HUES64 (cell line): Measurements from ENCODE around the gene NDUFA11.
"Not testable (repeated sequence)": the region's sequence is repeated elsewhere in the genome, so short reads cannot be mapped to it uniquely, and the experiment has no call there.

ENCODE experiments used
- H3K27ac ChIP-seq: 2 replicates; pipeline ENCODE4 v1.7.0; 2013; ENCODE audit warnings: low read depth, low read length, inconsistent platforms
- H3K27me3 ChIP-seq: 2 replicates; pipeline ENCODE4 v1.6.1; 2013; ENCODE audit warnings: mild to moderate bottlenecking, low read length; ENCODE audit not compliant: insufficient read depth
- H3K36me3 ChIP-seq: 2 replicates; pipeline ENCODE4 v1.6.1; 2013; ENCODE audit warnings: mild to moderate bottlenecking, low read length; ENCODE audit not compliant: insufficient read depth
- H3K4me1 ChIP-seq: 2 replicates; pipeline ENCODE4 v1.6.1; 2013; ENCODE audit warnings: mild to moderate bottlenecking, low read length, moderate library complexity; ENCODE audit not compliant: insufficient read depth
- H3K4me3 ChIP-seq: 2 replicates; pipeline ENCODE4 v1.5.1; 2013; ENCODE audit warnings: mild to moderate bottlenecking, low read length, moderate library complexity
- H3K9ac ChIP-seq: 2 replicates; pipeline ENCODE4 v1.6.1; 2013; ENCODE audit warnings: mild to moderate bottlenecking, low read depth, low read length
- H3K9me3 ChIP-seq: 2 replicates; pipeline ENCODE4 v1.6.1; 2013; ENCODE audit warnings: low read depth, low read length; ENCODE audit not compliant: insufficient read depth
- WGBS: fragments of 150-250, 120-280 bp; methylation state at CpG from one replicate; pipeline ENCODE4 v1.1.7; 2013; ENCODE audit warnings: missing lambda C conversion rate; 5-methylcytosine and 5-hydroxymethylcytosine counted together

Gene NDUFA11

GRCh38 chr19:5883157-5883873, 20.3 kb downstream of the NDUFA11 start:
- not testable (repeated sequence) for H3K4me1 ChIP-seq, H3K9me3 ChIP-seq, H3K27me3 ChIP-seq, H3K36me3 ChIP-seq, H3K27ac ChIP-seq, H3K4me3 ChIP-seq, H3K9ac ChIP-seq
- WGBS, result 88% methylated on average over 10 of the region's 13 CpGs

DNA sequence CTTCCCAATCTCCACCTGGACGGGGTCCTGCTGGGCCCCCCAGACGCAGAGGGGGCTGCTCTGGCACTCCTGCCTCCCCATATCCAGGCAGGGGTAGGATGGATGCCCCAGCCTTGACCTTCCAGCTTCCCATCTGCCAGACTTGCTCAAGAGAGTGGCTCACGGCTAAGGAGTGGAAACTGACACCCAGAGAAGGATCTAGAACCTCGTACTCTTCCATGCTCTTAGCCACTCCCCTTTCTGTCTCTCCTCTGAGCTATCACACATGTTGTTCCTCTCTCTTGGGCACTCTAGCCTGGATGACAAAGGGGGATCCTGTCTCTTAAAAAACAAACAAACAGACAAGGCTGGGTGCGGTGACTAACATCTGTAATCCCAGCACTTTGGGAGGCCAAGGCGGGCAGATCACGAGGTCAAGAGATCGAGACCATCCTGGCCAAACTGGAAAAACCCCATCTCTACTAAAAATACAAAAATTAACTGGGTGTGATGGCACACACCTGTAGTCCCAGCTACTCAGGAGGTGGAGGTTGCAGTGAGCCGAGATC, 21.1 kb downstream of the NDUFA11 start:
- Histone ChIP-seq H3K4me1 (peaks cover 3% of the 10 kb centered on the region; the same call in 1 of the 2 replicates), H3K4me3 (no peak overlapping the region), H3K27ac (no peak overlapping the region), H3K36me3 (no peaks in the 10 kb centered on the region), H3K9ac (no peak overlapping the region), H3K27me3 (no peaks in the 10 kb centered on the region), H3K9me3 (no peaks in the 10 kb centered on the region)
- 81% methylated on average over 9 of the region's 9 CpGs for WGBS

GRCh38 chr19:5881543-5882299, 21.9 kb downstream of the NDUFA11 start:
- WGBS, result 66% methylated on average over 16 of the region's 19 CpGs
- Histone ChIP-seq H3K9ac (no peak overlapping the region), H3K36me3 (no peaks in the 10 kb centered on the region), H3K9me3 (no peaks in the 10 kb centered on the region), H3K4me3 (no peak overlapping the region), H3K4me1 (peaks cover 3% of the 10 kb centered on the region; the same call in 1 of the 2 replicates), H3K27me3 (no peaks in the 10 kb centered on the region), H3K27ac (no peak overlapping the region)

DNA sequence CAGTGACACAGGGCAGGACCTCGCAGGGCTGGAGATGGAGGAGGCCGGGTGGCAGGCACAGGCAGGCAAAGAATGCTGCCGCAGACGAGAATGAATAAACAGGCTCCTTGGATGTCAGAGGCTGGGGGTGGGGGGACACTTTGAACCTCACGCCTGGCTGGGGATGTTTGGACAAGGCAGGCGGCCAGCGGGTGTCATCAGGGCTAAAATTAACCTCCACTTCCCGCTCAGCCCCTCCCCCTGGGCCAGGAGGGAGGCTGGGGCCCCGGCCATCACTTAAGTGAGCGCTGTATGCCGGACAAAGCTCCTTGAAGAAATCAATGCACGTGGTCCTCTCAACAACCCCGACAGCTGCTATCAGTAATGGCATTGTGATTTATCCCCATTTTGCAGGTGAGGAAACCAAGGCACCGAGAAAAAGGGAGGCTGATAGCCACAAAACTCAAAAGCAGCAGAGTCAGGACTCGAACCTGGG, 22.9 kb downstream of the NDUFA11 start:
- Histone ChIP-seq H3K27ac (no peak overlapping the region), H3K4me1 (peaks cover 3% of the 10 kb centered on the region; the same call in 1 of the 2 replicates), H3K4me3 (no peak overlapping the region), H3K9ac (no peak overlapping the region), H3K9me3 (no peaks in the 10 kb centered on the region), H3K36me3 (no peaks in the 10 kb centered on the region), H3K27me3 (no peaks in the 10 kb centered on the region)
- 37% methylated on average over 15 of the region's 15 CpGs for WGBS

DNA sequence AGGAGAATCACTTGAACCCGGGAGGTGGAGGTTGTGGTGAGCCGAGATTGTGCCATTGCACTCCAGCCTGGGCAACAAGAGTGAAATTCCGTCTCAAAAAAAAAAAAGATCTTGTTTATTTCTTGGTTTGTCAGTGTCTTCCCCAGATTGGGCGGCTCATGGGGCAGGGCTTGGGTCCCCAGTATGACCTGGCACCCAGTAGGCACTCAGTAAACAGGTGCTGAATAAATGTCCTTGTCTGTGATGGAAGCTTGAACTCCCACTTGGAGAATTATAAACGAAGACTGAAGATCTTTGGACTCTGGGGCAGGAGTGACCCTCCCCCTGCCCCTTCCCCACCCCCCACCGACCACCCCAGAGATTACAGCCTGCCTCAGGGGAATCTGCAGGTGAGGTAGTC, 23.4 kb downstream of the NDUFA11 start:
- 57% methylated on average over 5 of the region's 6 CpGs for WGBS
- H3K4me1 ChIP-seq, result peaks cover 3% of the 10 kb centered on the region; the same call in 1 of the 2 replicates
- H3K9me3 ChIP-seq, result no peaks in the 10 kb centered on the region
- no peaks in the 10 kb centered on the region for H3K27me3 ChIP-seq
- H3K9ac ChIP-seq, result no peak overlapping the region
- no peak overlapping the region for H3K27ac ChIP-seq
- H3K4me3 ChIP-seq, result no peak overlapping the region
- no peaks in the 10 kb centered on the region for H3K36me3 ChIP-seq

DNA sequence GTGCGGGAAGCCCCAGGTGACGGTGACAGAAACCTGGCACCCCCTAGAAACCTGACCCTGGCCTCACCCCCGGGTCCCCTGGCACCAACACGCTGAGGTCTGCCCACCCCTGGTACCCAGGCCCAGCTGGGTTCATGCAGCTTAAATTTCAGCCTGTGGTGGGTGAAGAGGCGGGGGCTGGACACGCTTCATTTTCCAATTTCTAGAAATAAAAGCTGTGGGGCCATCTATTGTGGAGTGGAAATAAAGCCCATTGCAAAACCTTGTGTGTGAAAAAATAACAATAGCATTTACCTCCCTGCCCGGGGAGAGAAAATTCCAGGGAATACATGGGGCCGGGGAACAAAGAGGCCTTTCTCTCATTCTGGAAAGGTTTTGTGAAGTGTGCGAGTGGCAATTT, 25.7 kb downstream of the NDUFA11 start:
- no peaks in the 10 kb centered on the region for H3K27me3 ChIP-seq
- H3K4me3 ChIP-seq, result no peak overlapping the region
- H3K36me3 ChIP-seq, result no peaks in the 10 kb centered on the region
- peaks cover 3% of the 10 kb centered on the region; the same call in 1 of the 2 replicates for H3K4me1 ChIP-seq
- no peak overlapping the region for H3K9ac ChIP-seq
- H3K27ac ChIP-seq, result no peak overlapping the region
- 86% methylated on average over 9 of the region's 9 CpGs for WGBS
- H3K9me3 ChIP-seq, result no peaks in the 10 kb centered on the region

DNA sequence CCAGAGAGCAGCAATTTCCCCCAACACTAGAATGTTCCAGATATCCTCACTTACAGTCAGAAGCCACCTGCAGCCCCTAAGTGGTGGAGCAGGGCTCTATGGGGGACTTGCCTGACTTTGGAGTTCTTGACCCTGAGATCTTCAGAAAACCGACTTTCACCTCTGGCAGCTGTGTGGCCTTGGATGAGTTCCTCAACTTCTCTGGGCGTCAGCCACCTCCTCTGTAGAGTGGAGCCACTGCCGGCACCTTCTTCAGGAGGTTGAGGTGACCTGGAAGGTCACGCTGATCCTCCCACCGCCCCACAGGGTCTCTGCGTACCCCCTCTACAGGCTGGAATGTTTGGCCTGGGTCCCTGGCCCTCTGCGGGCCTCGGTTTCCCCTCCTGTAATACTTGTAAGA, 26.2 kb downstream of the NDUFA11 start:
- H3K4me1 ChIP-seq, result peaks cover 3% of the 10 kb centered on the region; the same call in 1 of the 2 replicates
- 93% methylated on average over 8 of the region's 8 CpGs for WGBS

DNA sequence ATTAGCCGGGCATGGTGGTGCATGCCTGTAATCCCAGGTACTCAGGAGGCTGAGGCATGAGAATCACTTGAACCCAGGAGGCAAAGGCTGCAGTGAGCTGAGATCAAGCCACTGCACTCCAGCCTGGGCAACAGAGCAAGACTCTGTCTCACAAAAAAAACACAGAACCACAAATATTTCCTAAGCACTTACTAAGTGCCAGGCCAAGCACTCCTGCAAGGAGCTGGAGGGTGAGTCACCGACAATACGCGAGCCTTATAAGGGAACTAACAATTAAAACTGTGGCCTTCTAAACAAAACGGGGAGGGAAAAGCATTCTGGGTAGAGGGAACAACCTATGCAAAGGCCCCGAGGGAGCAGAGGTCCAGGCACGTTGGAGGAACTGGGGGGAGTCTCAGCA, 29.1 kb downstream of the NDUFA11 start:
- H3K27ac ChIP-seq, result not testable (repeated sequence)

More for the DNA sequence above, 26.2 kb downstream of the NDUFA11 start:
- H3K9me3 ChIP-seq, result no peaks in the 10 kb centered on the region
- no peak overlapping the region for H3K4me3 ChIP-seq
- H3K27ac ChIP-seq, result no peak overlapping the region
- H3K36me3 ChIP-seq, result no peaks in the 10 kb centered on the region
- H3K9ac ChIP-seq, result no peak overlapping the region
- H3K27me3 ChIP-seq, result no peaks in the 10 kb centered on the region

DNA sequence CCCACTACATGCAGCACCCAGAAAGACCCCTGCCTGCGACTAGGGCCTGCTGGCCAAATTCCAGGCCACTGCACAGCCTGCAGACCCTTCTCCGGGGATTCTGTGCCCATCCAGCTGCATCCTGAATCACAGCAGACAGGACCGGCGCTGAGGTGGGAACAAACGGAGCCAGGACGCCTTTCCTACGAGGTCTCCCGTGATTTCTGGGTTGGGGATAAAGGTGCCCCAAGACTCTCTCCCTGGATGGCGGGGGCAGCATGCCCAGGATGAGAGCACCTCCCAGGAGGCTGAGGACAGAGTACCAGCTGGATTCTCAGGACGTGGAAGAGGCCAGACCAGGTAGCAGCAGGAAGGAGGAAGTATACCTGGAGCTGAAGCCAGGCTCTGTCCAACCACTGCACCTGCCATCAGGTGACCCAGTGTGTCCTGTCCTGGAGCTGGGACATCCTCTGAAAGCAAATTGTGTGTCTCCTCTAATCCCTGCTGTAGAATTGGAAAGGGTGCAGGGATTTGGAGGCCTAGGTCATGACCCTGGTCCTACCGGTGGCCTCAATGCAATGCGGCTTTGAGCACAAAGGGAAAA, 29.9 kb downstream of the NDUFA11 start:
- H3K27me3 ChIP-seq, result no peaks in the 10 kb centered on the region
- no peaks in the 10 kb centered on the region for H3K9me3 ChIP-seq
- H3K36me3 ChIP-seq, result no peaks in the 10 kb centered on the region
- H3K27ac ChIP-seq, result no peak overlapping the region
- H3K4me3 ChIP-seq, result no peak overlapping the region
- 95% methylated on average over 12 of the region's 12 CpGs for WGBS
- H3K4me1 ChIP-seq, result no peaks in the 10 kb centered on the region
- no peak overlapping the region for H3K9ac ChIP-seq

More for the DNA sequence above, 29.1 kb downstream of the NDUFA11 start:
- H3K4me3 ChIP-seq, H3K4me1 ChIP-seq, H3K36me3 ChIP-seq, H3K27me3 ChIP-seq, H3K9me3 ChIP-seq, H3K9ac ChIP-seq: not testable (repeated sequence)
- WGBS, result 84% methylated on average over 7 of the region's 7 CpGs

- H3K9me3 ChIP-seq, result no peaks in the 10 kb centered on the region
- no peaks in the 10 kb centered on the region for H3K27me3 ChIP-seq
- H3K4me3 ChIP-seq, result no peak overlapping the region
- no peak overlapping the region for H3K9ac ChIP-seq
- H3K27ac ChIP-seq, result no peak overlapping the region
- WGBS, result 93% methylated on average over 12 of the region's 12 CpGs
- no peaks in the 10 kb centered on the region for H3K36me3 ChIP-seq
- H3K4me1 ChIP-seq, result no peaks in the 10 kb centered on the region
These were observed 32.6 kb downstream of the NDUFA11 start for GRCh38 chr19:5870986-5871394.
